GM23338 (cell line): ENCODE measurements around the gene CIC. TPM values are rescaled to one million over a fixed set of nuclear protein-coding genes. Genes with fewer than 3 reads are reported as not detected.

Experiments used
- CREB1 ChIP-seq: fragments of 250-450 bp; sonication (Bioruptor Pico); IDR thresholded peaks from 2 replicates; pipeline ENCODE4 v1.5.0; 2020; ENCODE audit warnings: low read depth, mild to moderate bottlenecking, moderate library complexity
- EZH2 ChIP-seq: fragments of 200-600 bp; sonication (generic); IDR thresholded peaks from one replicate; pipeline ENCODE4 v1.8.0; 2017; ENCODE audit warnings: antibody characterized with exemption, mild to moderate bottlenecking, low read depth; ENCODE audit not compliant: unreplicated experiment
- EZH2phosphoT487 ChIP-seq: fragments of 200-600 bp; sonication (generic); IDR thresholded peaks from one replicate; pipeline ENCODE4 v1.8.1; 2018; ENCODE audit warnings: antibody characterized with exemption; ENCODE audit not compliant: unreplicated experiment
- JUNB ChIP-seq: IDR thresholded peaks from one replicate; pipeline ENCODE4 v1.6.1; 2016; ENCODE audit warnings: antibody characterized with exemption; ENCODE audit not compliant: unreplicated experiment
- NANOG ChIP-seq: IDR thresholded peaks from 2 replicates; pipeline ENCODE4 v1.6.1; 2016; ENCODE audit warnings: antibody characterized with exemption, borderline replicate concordance
- POLR2AphosphoS5 ChIP-seq: IDR thresholded peaks from 2 replicates; pipeline ENCODE4 v1.6.1; 2016; ENCODE audit warnings: antibody characterized with exemption, low read depth
- STAT1 ChIP-seq: IDR thresholded peaks from one replicate; pipeline ENCODE4 v1.6.1; 2016; ENCODE audit warnings: antibody characterized with exemption; ENCODE audit not compliant: unreplicated experiment
- ZNF114 ChIP-seq: fragments of 250-450 bp; sonication (Bioruptor Pico); IDR thresholded peaks from 2 replicates; pipeline ENCODE4 v1.5.0; 2020; ENCODE audit warnings: mild to moderate bottlenecking, moderate library complexity
- ZNF331 ChIP-seq: fragments of 250-450 bp; sonication (Bioruptor Pico); IDR thresholded peaks from 2 replicates; pipeline ENCODE4 v1.5.0; 2020; ENCODE audit warnings: low read depth, mild to moderate bottlenecking, moderate library complexity
- polyA plus RNA-seq: library from polyadenylated mRNA; unstranded; fragments of >200 nt; fragmentation: Nextera tagmentation; extraction: Ambion mirVana; gene quantifications from 2 replicates; pipeline ENCODE4 v1.2.1, GENCODE V29; 2016
- total RNA-seq: library from RNA; depleted of rRNA; stranded (reverse); fragments of >200 nt; shearing (Covaris generic); gene quantifications from 2 replicates; pipeline ENCODE4 v1.2.3, GENCODE V29; 2014
- TF ChIP-seq, protein P1 (sequence below): fragments of 250-450 bp; sonication (Bioruptor Pico); IDR thresholded peaks from 2 replicates; pipeline ENCODE4 v1.5.0; 2020; ENCODE audit warnings: mild to moderate bottlenecking, moderate library complexity
- TF ChIP-seq, protein P2 (sequence below): IDR thresholded peaks from 2 replicates; pipeline ENCODE4 v1.6.1; 2016; ENCODE audit warnings: antibody characterized with exemption

The CIC gene
- total and polyA plus RNA-seq, 2 experiments from 2014 or later = 13.2 to 42.0 TPM

- TF ChIP-seq, protein P1, sequence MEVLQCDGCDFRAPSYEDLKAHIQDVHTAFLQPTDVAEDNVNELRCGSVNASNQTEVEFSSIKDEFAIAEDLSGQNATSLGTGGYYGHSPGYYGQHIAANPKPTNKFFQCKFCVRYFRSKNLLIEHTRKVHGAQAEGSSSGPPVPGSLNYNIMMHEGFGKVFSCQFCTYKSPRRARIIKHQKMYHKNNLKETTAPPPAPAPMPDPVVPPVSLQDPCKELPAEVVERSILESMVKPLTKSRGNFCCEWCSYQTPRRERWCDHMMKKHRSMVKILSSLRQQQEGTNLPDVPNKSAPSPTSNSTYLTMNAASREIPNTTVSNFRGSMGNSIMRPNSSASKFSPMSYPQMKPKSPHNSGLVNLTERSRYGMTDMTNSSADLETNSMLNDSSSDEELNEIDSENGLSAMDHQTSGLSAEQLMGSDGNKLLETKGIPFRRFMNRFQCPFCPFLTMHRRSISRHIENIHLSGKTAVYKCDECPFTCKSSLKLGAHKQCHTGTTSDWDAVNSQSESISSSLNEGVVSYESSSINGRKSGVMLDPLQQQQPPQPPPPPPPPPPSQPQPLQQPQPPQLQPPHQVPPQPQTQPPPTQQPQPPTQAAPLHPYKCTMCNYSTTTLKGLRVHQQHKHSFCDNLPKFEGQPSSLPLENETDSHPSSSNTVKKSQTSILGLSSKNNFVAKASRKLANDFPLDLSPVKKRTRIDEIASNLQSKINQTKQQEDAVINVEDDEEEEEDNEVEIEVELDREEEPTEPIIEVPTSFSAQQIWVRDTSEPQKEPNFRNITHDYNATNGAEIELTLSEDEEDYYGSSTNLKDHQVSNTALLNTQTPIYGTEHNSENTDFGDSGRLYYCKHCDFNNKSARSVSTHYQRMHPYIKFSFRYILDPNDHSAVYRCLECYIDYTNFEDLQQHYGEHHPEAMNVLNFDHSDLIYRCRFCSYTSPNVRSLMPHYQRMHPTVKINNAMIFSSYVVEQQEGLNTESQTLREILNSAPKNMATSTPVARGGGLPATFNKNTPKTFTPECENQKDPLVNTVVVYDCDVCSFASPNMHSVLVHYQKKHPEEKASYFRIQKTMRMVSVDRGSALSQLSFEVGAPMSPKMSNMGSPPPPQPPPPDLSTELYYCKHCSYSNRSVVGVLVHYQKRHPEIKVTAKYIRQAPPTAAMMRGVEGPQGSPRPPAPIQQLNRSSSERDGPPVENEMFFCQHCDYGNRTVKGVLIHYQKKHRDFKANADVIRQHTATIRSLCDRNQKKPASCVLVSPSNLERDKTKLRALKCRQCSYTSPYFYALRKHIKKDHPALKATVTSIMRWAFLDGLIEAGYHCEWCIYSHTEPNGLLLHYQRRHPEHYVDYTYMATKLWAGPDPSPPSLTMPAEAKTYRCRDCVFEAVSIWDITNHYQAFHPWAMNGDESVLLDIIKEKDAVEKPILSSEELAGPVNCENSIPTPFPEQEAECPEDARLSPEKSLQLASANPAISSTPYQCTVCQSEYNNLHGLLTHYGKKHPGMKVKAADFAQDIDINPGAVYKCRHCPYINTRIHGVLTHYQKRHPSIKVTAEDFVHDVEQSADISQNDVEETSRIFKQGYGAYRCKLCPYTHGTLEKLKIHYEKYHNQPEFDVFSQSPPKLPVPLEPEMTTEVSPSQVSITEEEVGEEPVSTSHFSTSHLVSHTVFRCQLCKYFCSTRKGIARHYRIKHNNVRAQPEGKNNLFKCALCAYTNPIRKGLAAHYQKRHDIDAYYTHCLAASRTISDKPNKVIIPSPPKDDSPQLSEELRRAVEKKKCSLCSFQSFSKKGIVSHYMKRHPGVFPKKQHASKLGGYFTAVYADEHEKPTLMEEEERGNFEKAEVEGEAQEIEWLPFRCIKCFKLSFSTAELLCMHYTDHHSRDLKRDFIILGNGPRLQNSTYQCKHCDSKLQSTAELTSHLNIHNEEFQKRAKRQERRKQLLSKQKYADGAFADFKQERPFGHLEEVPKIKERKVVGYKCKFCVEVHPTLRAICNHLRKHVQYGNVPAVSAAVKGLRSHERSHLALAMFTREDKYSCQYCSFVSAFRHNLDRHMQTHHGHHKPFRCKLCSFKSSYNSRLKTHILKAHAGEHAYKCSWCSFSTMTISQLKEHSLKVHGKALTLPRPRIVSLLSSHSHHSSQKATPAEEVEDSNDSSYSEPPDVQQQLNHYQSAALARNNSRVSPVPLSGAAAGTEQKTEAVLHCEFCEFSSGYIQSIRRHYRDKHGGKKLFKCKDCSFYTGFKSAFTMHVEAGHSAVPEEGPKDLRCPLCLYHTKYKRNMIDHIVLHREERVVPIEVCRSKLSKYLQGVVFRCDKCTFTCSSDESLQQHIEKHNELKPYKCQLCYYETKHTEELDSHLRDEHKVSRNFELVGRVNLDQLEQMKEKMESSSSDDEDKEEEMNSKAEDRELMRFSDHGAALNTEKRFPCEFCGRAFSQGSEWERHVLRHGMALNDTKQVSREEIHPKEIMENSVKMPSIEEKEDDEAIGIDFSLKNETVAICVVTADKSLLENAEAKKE = no peak
- TF ChIP-seq STAT1 = no peak
- no peak for TF ChIP-seq EZH2
- TF ChIP-seq, protein P2, sequence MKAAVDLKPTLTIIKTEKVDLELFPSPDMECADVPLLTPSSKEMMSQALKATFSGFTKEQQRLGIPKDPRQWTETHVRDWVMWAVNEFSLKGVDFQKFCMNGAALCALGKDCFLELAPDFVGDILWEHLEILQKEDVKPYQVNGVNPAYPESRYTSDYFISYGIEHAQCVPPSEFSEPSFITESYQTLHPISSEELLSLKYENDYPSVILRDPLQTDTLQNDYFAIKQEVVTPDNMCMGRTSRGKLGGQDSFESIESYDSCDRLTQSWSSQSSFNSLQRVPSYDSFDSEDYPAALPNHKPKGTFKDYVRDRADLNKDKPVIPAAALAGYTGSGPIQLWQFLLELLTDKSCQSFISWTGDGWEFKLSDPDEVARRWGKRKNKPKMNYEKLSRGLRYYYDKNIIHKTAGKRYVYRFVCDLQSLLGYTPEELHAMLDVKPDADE = no peak
- TF ChIP-seq NANOG = no peak
- TF ChIP-seq EZH2phosphoT487 = no peak
- TF ChIP-seq ZNF114 = no peak
- TF ChIP-seq ZNF331 (CRISPR knock-in tag) = no peak
- no peak for TF ChIP-seq CREB1 (CRISPR knock-in tag)
- TF ChIP-seq JUNB = no peak
- TF ChIP-seq POLR2AphosphoS5 = no peak
Observed at GRCh38 chr19:42273407-42274064, 4.5 kb downstream of the CIC start (continued).
